ENCODE data around the gene FLNC.

DNA sequence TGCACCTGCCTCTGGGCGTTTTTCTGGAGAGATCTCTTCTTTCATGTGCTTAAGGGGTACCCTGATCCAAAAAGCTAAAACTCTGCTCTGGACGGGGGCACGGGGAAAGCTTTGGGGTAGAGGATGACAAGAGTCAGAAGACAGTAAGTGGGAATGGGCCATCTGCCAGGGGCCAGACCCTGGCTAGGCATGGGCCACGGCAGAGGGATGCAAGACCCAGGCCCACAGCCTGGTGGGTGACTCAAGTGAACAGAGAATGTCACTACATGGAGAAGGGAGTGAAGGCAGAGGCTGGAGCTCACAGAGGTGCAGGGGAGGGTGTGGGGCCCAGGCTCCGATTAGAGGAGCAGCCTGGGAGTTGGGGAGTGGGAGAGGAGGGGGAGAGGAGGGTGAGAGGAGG, 15.3 kb downstream of the FLNC start:
- no peak for TF ChIP-seq EZH2 (IDR thresholded peaks at IDR 0.05; ENCODE audit: insufficient read depth, poor library complexity, severe bottlenecking)
- TF ChIP-seq EZH2phosphoT487 (IDR thresholded peaks at IDR 0.05; ENCODE audit: insufficient read depth, low read depth): no peak
